ENCODE data around the gene AMZ1.
"Not testable (repeated sequence)": the region's sequence is repeated elsewhere in the genome, so short reads cannot be mapped to it uniquely, and the experiment has no call there.

AMZ1 gene

GRCh38 chr7:2726316-2727018, 38.5 kb downstream of the AMZ1 start:
- DNase-seq (ENCODE audit: low read depth), result no peak
- no peak for TF ChIP-seq CTCF (conservative IDR thresholded peaks at IDR 0.05; ENCODE audit: low read length)
- no peak overlapping the region for H3K4me3 ChIP-seq (ENCODE audit: low read length)

DNA sequence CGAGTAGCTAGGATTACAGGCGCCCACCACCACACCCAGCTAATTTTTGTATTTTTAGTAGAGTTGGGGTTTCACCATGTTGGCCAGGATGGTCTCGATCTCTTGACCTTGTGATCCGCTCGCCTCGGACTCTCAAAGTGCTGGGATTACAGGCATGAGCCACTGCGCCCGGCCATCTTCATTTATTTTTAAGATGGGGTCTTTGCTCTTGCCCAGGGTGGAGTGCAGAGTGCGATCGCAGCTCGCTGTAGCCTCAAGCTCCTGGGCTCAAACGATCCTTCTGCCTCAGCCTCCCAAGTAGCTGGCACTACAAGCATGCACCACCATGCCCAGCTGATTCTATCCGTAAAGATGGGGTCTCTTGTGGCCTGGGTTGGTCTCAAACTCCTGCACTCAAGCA, 39.2 kb downstream of the AMZ1 start:
- DNase-seq (ENCODE audit: low read depth); H3K4me3 ChIP-seq (ENCODE audit: low read length): not testable (repeated sequence)

DNA sequence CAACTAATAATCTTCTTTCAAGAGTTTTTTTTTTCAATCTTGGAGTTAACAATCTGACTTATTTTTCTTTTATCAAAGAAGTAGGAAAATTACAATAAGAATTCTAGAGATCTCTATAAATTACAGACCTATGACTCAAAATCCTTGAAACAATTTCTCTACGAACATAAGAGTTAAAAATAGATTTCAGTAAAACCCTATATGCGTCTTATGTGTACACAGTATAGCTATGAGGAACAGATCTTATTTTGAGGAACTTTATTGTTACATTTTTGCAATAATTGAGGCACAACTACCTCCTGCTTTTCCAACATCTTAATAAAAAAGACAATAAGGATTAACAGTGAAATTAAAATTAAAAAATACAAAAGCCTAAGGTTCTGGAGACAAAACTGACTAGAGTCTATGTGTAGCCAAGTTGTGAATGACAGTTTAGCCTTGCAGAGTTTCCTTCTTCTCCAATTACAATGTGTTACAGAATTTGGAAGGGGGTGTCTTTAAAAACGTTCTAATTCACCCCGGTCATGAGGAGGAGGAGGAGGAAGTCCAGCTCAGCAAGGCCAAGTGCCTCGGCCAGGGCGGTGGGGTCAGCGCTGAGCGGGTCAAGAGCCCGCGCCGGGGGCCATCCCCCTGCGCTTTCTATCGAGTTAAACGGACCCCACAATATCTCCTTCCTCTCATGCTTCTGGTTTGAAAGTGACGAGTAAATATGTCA, 40.5 kb downstream of the AMZ1 start:
- no peak for DNase-seq (ENCODE audit: low read depth)
- no peak overlapping the region for H3K4me3 ChIP-seq (ENCODE audit: low read length)

DNA sequence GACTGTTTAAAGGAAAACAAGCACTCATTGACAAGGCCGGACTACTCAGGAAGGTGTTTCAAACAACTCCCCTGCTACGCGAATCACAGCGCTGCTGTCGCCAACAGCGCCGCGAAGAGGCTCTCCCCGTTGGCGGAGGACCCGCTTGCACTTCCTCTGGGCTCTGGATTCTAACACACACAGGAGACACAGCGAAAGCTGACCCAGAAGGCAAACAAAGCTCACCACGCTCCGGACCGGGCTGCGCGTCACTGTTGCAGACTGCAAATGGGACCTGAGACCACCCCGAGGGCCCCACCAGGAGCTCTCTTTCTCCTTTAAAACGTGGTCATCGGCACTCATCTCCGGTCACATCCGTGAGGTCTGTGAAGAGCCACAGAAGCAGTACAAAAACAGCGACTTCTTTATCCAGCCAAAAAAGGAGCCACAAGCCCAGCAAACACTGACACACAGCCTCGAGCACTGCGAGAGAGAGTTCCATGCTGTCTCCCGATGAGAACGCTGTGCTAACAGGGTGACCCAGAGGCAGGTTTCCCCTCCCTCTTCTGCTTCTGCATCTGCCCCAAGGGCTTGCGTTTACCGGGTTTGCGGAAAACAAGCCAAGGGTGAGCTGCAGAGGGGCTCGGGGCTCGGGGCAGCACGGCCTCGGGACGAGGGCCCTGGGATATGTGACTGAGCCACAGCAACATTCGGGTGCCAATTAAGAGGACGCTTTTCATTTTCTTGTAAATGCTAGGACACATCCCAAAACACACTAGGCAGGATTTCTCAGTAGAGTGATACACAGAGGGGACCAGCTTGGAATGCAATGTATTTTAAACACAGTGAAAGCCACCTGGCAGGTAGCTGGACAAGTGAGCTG, 41.3 kb downstream of the AMZ1 start:
- no peak overlapping the region for H3K4me3 ChIP-seq (ENCODE audit: low read length)
- DNase-seq (ENCODE audit: low read depth), result no peak
- TF ChIP-seq CTCF (conservative IDR thresholded peaks at IDR 0.05; ENCODE audit: low read length), result no peak

More for the DNA sequence above, 40.5 kb downstream of the AMZ1 start:
- TF ChIP-seq CTCF (conservative IDR thresholded peaks at IDR 0.05; ENCODE audit: low read length), result no peak

GRCh38 chr7:2729893-2730716, 42.1 kb downstream of the AMZ1 start:
- H3K4me3 ChIP-seq (ENCODE audit: low read length), result no peak overlapping the region
- DNase-seq (ENCODE audit: low read depth), result peak; percentile 42
- TF ChIP-seq CTCF (conservative IDR thresholded peaks at IDR 0.05; ENCODE audit: low read length), result no peak

GRCh38 chr7:2730846-2731770, 43.1 kb downstream of the AMZ1 start:
- H3K4me3 ChIP-seq (ENCODE audit: low read length), result no peak overlapping the region

More at GRCh38 chr7:2730846-2731770, 43.1 kb downstream of the AMZ1 start:
- no peak for TF ChIP-seq CTCF (conservative IDR thresholded peaks at IDR 0.05; ENCODE audit: low read length)
- DNase-seq (ENCODE audit: low read depth), result no peak

All from AG10803 (cell line).